Measurements from ENCODE around the gene LINGO3.

GRCh38 chr19:2317756-2318155 is 9.8 kb upstream of the LINGO3 start:
- TF ChIP-seq RAD21 (IDR thresholded peaks at IDR 0.05 in 1 of 2, conservative IDR thresholded peaks at IDR 0.05 in 1 of 2; ENCODE audit: low read depth in 2 of 2, low read length in 2 of 2) (no peak), POLR2A (IDR thresholded peaks at IDR 0.05; ENCODE audit: control extremely low read depth in 1 of 2, low read depth in 2 of 2, low read length in 2 of 2) (no peak)
